Endothelial cell (in vitro differentiated cells): ENCODE data around the gene TEX19. TPM values are rescaled to one million over a fixed set of nuclear protein-coding genes. Genes with fewer than 3 reads are reported as not detected.

Source experiments
- DNase-seq: peaks from one replicate; pipeline ENCODE4 v3.0.0; 2021; ENCODE audit warnings: low spot score
- H3K27ac Mint-ChIP-seq: one replicate; pipeline ENCODE4 v1.8.0; 2021; ENCODE audit warnings: mixed read lengths, inconsistent platforms; ENCODE audit not compliant: unreplicated experiment
- H3K27me3 Mint-ChIP-seq: one replicate; pipeline ENCODE4 v1.8.0; 2021; ENCODE audit warnings: mild to moderate bottlenecking, moderate library complexity, mixed read lengths, inconsistent platforms; ENCODE audit not compliant: unreplicated experiment
- H3K36me3 Mint-ChIP-seq: one replicate; pipeline ENCODE4 v1.8.0; 2021; ENCODE audit warnings: mild to moderate bottlenecking, low read depth, mixed read lengths, inconsistent platforms; ENCODE audit not compliant: unreplicated experiment
- H3K4me1 Mint-ChIP-seq: one replicate; pipeline ENCODE4 v1.8.0; 2021; ENCODE audit warnings: mild to moderate bottlenecking, mixed read lengths, inconsistent platforms; ENCODE audit not compliant: unreplicated experiment
- H3K4me3 Mint-ChIP-seq: one replicate; pipeline ENCODE4 v1.8.0; 2021; ENCODE audit warnings: mild to moderate bottlenecking, mixed read lengths, inconsistent platforms; ENCODE audit not compliant: unreplicated experiment
- H3K9me3 Mint-ChIP-seq: one replicate; pipeline ENCODE4 v1.8.0; 2021; ENCODE audit warnings: mixed read lengths, inconsistent platforms; ENCODE audit not compliant: unreplicated experiment
- CTCF ChIP-seq: fragments of 200-600 bp; sonication (generic); IDR thresholded peaks from one replicate; pipeline ENCODE4 v1.5.0; 2021; ENCODE audit warnings: antibody characterized with exemption; ENCODE audit not compliant: unreplicated experiment
- total RNA-seq: library from RNA; stranded (reverse); fragmentation: NEBNext Ultra II Directional; extraction: Animal tissue kit (Norgen Biotek cat#: 25700); gene quantifications from one replicate; pipeline ENCODE4 v1.2.1, GENCODE V29; 2021; ENCODE audit not compliant: unreplicated experiment

TEX19 gene
- total RNA-seq, 1 donor from 2014 or later = 0.26 TPM

GRCh38 chr17:82322526-82323453, 36.3 kb upstream of the TEX19 start:
- no peak for TF ChIP-seq CTCF
- no peak overlapping the region for H3K4me3 Mint-ChIP-seq

GRCh38 chr17:82323514-82324234, 35.4 kb upstream of the TEX19 start:
- TF ChIP-seq CTCF = no peak
- Mint-ChIP-seq H3K4me3 (no peak overlapping the region), H3K9me3 (no peaks in the 10 kb centered on the region), H3K27me3 (peaks cover 7% of the 10 kb centered on the region), H3K4me1 (peaks cover 2% of the 10 kb centered on the region), H3K36me3 (no peaks in the 10 kb centered on the region), H3K27ac (no peak overlapping the region)
- no peak for DNase-seq

More at GRCh38 chr17:82322526-82323453, 36.3 kb upstream of the TEX19 start:
- Mint-ChIP-seq H3K36me3 (no peaks in the 10 kb centered on the region), H3K9me3 (no peaks in the 10 kb centered on the region), H3K27ac (no peak overlapping the region), H3K27me3 (peaks cover 7% of the 10 kb centered on the region), H3K4me1 (peaks cover 2% of the 10 kb centered on the region)
- no peak for DNase-seq

GRCh38 chr17:82324566-82325285, 34.3 kb upstream of the TEX19 start:
- H3K4me1 Mint-ChIP-seq = peaks cover 2% of the 10 kb centered on the region
- H3K36me3 Mint-ChIP-seq = no peaks in the 10 kb centered on the region
- H3K27me3 Mint-ChIP-seq = peaks cover 11% of the 10 kb centered on the region
- no peak overlapping the region for H3K27ac Mint-ChIP-seq
- no peak for TF ChIP-seq CTCF
- H3K9me3 Mint-ChIP-seq = no peaks in the 10 kb centered on the region
- DNase-seq = no peak
- H3K4me3 Mint-ChIP-seq = no peak overlapping the region

- Mint-ChIP-seq H3K4me1 (peaks cover 2% of the 10 kb centered on the region), H3K36me3 (no peaks in the 10 kb centered on the region), H3K27me3 (peaks cover 12% of the 10 kb centered on the region), H3K4me3 (no peak overlapping the region), H3K27ac (no peak overlapping the region), H3K9me3 (no peaks in the 10 kb centered on the region)
- DNase-seq = no peak
- no peak for TF ChIP-seq CTCF
These were observed 33.5 kb upstream of the TEX19 start for GRCh38 chr17:82325286-82326180.
